ENCODE measurements around the gene HGS. TPM values are rescaled to one million over a fixed set of nuclear protein-coding genes. Genes with fewer than 3 reads are reported as not detected.

HGS gene
- total RNA-seq, 4 donors from 2014 or later: 91.0 to 181 (median 107) TPM

DNA sequence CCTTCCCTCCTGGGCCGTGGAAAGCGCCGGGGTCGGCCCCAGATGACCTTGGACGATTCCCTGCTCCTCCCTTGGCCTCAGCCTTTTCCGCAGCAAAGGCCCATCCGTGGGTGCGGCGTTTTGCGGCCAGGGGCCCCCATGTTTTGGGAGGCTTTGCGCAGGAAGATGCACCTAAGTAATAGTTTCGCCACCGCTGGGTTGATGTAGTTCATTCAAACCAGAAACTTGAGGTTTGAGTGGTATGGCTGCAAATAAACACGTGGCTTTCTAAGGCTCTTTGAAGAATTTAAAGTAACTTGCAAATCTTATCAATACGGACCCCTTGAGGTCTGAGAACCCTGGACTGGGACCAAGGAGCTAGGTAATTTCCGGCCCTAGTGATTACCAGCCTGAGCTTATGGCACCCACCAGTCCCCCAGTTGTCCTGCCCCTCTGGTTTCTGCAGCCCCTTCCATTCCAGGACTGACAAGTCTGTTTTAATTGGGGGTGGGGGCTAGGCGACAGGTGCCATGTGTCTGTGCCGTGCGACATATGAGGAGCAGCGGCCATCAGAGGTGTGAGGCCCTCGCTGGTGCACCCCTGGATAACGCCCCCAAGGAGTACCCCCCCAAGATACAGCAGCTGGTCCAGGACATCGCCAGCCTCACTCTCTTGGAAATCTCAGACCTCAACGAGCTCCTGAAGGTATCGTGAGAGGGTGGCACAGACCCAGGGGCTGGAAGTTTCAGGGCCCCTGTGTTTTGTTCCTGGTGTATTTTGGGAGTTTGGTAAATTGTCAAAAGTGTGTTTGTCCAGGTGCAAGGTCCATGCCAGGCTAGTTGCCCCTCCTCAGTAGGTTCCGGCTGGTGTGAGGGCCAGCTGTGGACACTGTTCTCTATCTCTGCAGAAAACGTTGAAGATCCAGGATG, 20.2 kb downstream of the HGS start:
- H3K36me3 ChIP-seq: peaks cover 59% of the 10 kb centered on the region

DNA sequence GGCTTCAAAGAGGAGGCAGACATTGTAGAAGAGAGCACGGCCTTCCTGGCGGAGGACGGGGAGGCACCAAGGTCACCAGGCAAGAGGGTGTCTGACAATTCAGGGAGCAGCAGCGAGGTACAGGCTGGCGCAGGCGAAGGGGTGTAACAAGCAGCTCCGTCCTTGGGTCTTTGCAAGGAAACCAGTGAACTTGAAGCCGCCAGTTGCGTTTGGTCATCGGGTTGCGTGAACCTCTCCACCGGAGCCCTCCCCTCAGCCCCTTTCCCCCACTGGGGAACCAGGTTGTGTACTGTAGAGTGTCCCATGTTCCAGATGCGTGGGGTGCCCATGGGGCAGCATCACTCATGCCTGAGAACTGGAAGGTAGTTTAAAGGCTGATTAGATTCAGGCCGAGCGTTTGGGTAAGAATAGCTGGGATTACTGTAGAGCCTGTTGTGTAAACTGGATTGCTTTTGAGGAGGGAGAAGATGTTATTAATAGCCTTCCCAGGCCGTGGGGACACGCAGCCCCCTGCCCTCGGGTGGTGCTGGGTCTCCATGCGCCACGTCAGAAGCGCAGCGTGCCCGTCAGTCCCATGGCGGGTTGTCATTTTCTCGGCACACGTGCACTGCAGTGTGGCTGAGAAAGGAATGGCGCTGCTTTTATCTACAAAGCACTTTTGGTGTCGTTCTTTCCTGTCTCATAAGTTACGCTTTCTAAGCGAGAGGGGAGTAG, 21.9 kb downstream of the HGS start:
- Histone ChIP-seq H3K27me3 (no peaks in the 10 kb centered on the region), H3K4me3 (no peak overlapping the region), H3K27ac (no peak overlapping the region), H3K9me3 (no peaks in the 10 kb centered on the region), H3K36me3 (peaks cover 45% of the 10 kb centered on the region), H3K4me1 (peaks cover 42% of the 10 kb centered on the region)
- 91% methylated on average over 23 of the region's 30 CpGs for WGBS
- DNase-seq (ENCODE audit: low spot score in 2 of 2): no peak
- TF ChIP-seq POLR2A (IDR thresholded peaks at IDR 0.05) (no peak), EP300 (IDR thresholded peaks at IDR 0.05) (no peak), POLR2AphosphoS5 (IDR thresholded peaks at IDR 0.05) (no peak)
- TF ChIP-seq, protein P1, sequence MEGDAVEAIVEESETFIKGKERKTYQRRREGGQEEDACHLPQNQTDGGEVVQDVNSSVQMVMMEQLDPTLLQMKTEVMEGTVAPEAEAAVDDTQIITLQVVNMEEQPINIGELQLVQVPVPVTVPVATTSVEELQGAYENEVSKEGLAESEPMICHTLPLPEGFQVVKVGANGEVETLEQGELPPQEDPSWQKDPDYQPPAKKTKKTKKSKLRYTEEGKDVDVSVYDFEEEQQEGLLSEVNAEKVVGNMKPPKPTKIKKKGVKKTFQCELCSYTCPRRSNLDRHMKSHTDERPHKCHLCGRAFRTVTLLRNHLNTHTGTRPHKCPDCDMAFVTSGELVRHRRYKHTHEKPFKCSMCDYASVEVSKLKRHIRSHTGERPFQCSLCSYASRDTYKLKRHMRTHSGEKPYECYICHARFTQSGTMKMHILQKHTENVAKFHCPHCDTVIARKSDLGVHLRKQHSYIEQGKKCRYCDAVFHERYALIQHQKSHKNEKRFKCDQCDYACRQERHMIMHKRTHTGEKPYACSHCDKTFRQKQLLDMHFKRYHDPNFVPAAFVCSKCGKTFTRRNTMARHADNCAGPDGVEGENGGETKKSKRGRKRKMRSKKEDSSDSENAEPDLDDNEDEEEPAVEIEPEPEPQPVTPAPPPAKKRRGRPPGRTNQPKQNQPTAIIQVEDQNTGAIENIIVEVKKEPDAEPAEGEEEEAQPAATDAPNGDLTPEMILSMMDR (IDR thresholded peaks at IDR 0.05): no peak

More for the DNA sequence above, 20.2 kb downstream of the HGS start:
- TF ChIP-seq EP300 (IDR thresholded peaks at IDR 0.05): no peak
- TF ChIP-seq POLR2AphosphoS5 (IDR thresholded peaks at IDR 0.05): no peak
- no peak for TF ChIP-seq POLR2A (IDR thresholded peaks at IDR 0.05)
- TF ChIP-seq, protein P1 (IDR thresholded peaks at IDR 0.05): no peak
- no peaks in the 10 kb centered on the region for H3K9me3 ChIP-seq
- H3K27ac ChIP-seq: peak overlapping the region; percentile 96
- DNase-seq (ENCODE audit: low spot score in 2 of 2): no peak
- peak overlapping the region; percentile 99 for H3K4me3 ChIP-seq
- peaks cover 39% of the 10 kb centered on the region for H3K4me1 ChIP-seq
- H3K27me3 ChIP-seq: no peaks in the 10 kb centered on the region
- 54% methylated on average over 13 of the region's 27 CpGs for WGBS

DNA sequence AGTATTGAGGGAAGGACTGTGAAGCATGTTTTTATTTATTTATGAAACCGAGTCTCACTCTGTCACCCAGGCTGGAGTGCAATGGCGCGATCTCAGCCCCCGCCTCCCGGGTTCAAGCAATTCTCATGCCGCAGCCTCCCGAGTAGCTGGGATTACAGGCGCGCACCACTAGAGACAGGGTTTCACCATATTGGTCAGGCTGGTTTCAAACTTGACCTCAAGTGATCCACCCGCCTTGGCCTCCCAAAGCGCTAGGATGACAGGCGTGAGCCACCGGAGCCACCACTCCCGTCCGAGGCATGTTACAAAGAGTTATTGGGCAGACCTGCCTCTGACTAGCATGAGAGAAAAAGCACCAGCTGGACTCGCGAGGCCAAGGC, 22.4 kb downstream of the HGS start:
- DNase-seq (ENCODE audit: low spot score in 2 of 2): no peak
- Histone ChIP-seq H3K27ac (no peak overlapping the region), H3K36me3 (peaks cover 39% of the 10 kb centered on the region), H3K27me3 (no peaks in the 10 kb centered on the region), H3K4me1 (peaks cover 42% of the 10 kb centered on the region), H3K9me3 (no peaks in the 10 kb centered on the region), H3K4me3 (no peak overlapping the region)
- TF ChIP-seq, protein P1 (IDR thresholded peaks at IDR 0.05): no peak
- no peak for TF ChIP-seq POLR2AphosphoS5 (IDR thresholded peaks at IDR 0.05)
- TF ChIP-seq EP300 (IDR thresholded peaks at IDR 0.05): no peak
- no peak for TF ChIP-seq POLR2A (IDR thresholded peaks at IDR 0.05)
- WGBS: 94% methylated on average over 17 of the region's 17 CpGs

DNA sequence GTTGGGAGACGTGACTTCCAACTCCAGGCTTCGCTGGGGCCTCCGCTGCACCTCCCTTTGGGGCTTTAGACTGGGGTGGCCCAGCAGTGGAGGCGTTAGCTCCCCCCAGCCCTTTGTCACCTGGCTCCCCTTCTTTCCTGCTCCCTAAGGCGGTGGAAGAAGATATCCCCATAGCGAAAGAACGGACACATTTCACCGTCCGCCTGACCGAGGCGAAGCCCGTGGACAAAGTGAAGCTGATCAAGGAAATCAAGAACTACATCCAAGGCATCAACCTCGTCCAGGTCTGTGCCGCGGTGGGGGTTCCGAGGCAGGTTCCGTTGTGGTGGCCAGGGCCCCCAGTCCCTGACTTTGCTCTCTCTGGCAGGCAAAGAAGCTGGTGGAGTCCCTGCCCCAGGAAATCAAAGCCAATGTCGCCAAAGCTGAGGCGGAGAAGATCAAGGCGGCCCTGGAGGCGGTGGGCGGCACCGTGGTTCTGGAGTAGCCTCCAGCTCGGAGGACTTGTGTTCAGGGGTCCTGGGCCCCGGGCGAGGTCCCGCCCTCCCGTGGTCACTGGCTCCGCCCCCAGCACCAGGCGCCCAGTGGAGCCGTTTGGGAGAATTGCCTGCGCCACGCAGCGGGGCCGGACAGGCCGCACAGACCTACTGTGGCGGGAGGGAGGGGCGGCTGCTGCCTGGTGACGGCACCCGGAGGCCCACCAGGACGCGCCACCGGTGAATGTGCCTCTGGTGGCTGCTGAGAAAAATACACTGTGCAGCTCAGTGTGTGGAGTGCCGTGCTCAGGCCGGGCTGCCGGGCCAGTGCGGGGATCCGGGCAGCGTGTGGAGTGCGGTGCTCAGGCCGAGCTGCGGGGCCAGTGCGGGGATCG, 23.2 kb downstream of the HGS start:
- TF ChIP-seq, protein P1 (IDR thresholded peaks at IDR 0.05): no peak
- TF ChIP-seq POLR2AphosphoS5 (IDR thresholded peaks at IDR 0.05): no peak
- no peak for TF ChIP-seq POLR2A (IDR thresholded peaks at IDR 0.05)
- no peak for TF ChIP-seq EP300 (IDR thresholded peaks at IDR 0.05)
- no peak overlapping the region for H3K4me3 ChIP-seq
- no peaks in the 10 kb centered on the region for H3K27me3 ChIP-seq
- no peak overlapping the region for H3K27ac ChIP-seq
- peaks cover 42% of the 10 kb centered on the region for H3K4me1 ChIP-seq
- 90% methylated on average over 54 of the region's 54 CpGs for whole genome bisulfite sequencing
- no peaks in the 10 kb centered on the region for H3K9me3 ChIP-seq
- H3K36me3 ChIP-seq: peaks cover 33% of the 10 kb centered on the region
- no peak for DNase-seq (ENCODE audit: low spot score in 2 of 2)
